Measurements from ENCODE around the gene RLBP1. TPM values are rescaled to one million over a fixed set of nuclear protein-coding genes. Genes with fewer than 3 reads are reported as not detected.
A peak's percentile ranks its signal among the peaks of the same experiment; 100 is the strongest.

The RLBP1 gene
- total RNA-seq, 4 donors from 2014 or later = not detected

- WGBS, 2 donors (ENCODE audit: low coverage in 1 of 2) = 68 to 78% methylated on average over 4 to 5 of the region's 5 CpGs
- H3K4me3 ChIP-seq = no peak overlapping the region
- no peak overlapping the region for H3K27ac ChIP-seq
- no peak for DNase-seq
- peaks cover 0 to 14% (median 4%) of the 10 kb centered on the region in 4 donors for H3K36me3 ChIP-seq
- H3K9me3 ChIP-seq = no peaks in the 10 kb centered on the region
- in situ Hi-C loops (cut with MboI; ENCODE audit: low pct_ligation_motif_present in 1 of 4, low pct_unique_long_range_greater_than_20kb in 1 of 4, low sequenced_read_pairs in 3 of 4) = loop anchor here (5.0 to 25.0 kb wide), 4 partner anchors 117 to 270 kb away; partner anchors contain the start of gene MFGE8 (in 1 of the 4)
- no peaks in the 10 kb centered on the region for H3K27me3 ChIP-seq
- intact Hi-C loops (cut with DNase I; ENCODE audit: low total_unique reads) = loop anchor here (10.0 kb wide), 1 partner anchor 270 kb away; no protein-coding TSS in a partner anchor
- no peaks in the 10 kb centered on the region for H3K4me1 ChIP-seq
- TF ChIP-seq POLR2A (IDR thresholded peaks at IDR 0.05) = no peak
- TF ChIP-seq POLR2AphosphoS5 (IDR thresholded peaks at IDR 0.05) = no peak
- TF ChIP-seq CTCF (IDR thresholded peaks at IDR 0.05) = no peak
- TF ChIP-seq EP300 (IDR thresholded peaks at IDR 0.05; ENCODE audit: low read depth) = no peak
Measured at GRCh38 chr15:89174476-89174875, 46.9 kb downstream of the RLBP1 start.

- WGBS, 2 donors (ENCODE audit: low coverage in 1 of 2) = 92 to 100% methylated on average over 1 to 2 of the region's 2 CpGs
- in situ Hi-C loops (cut with MboI; ENCODE audit: low pct_ligation_motif_present in 1 of 4, low pct_unique_long_range_greater_than_20kb in 1 of 4, low sequenced_read_pairs in 3 of 4) = loop anchor here (5.0 to 25.0 kb wide), 4 partner anchors 116 to 268 kb away; partner anchors contain the start of gene MFGE8 (in 1 of the 4)
- intact Hi-C loops (cut with DNase I; ENCODE audit: low total_unique reads) = loop anchor here (10.0 kb wide), 1 partner anchor 268 kb away; no protein-coding TSS in a partner anchor
- Histone ChIP-seq H3K27me3 (no peaks in the 10 kb centered on the region), H3K27ac (no peak overlapping the region), H3K9me3 (no peaks in the 10 kb centered on the region), H3K4me1 (peaks cover 0 to 2% (median 1%) of the 10 kb centered on the region in 4 donors), H3K36me3 (peaks cover 0 to 14% (median 4%) of the 10 kb centered on the region in 4 donors), H3K4me3 (no peak overlapping the region)
- no peak for DNase-seq
- no peak for TF ChIP-seq POLR2AphosphoS5 (IDR thresholded peaks at IDR 0.05)
- no peak for TF ChIP-seq POLR2A (IDR thresholded peaks at IDR 0.05)
- no peak for TF ChIP-seq CTCF (IDR thresholded peaks at IDR 0.05)
- no peak for TF ChIP-seq EP300 (IDR thresholded peaks at IDR 0.05; ENCODE audit: low read depth)
Measured at GRCh38 chr15:89172921-89173320, 48.5 kb downstream of the RLBP1 start.

GRCh38 chr15:89171136-89172072 is 50.0 kb downstream of the RLBP1 start:
- in situ Hi-C loops (cut with MboI; ENCODE audit: low pct_ligation_motif_present in 1 of 4, low pct_unique_long_range_greater_than_20kb in 1 of 4, low sequenced_read_pairs in 3 of 4) = loop anchor here (5.0 to 25.0 kb wide), 4 partner anchors 114 to 267 kb away; partner anchors contain the start of gene MFGE8 (in 1 of the 4)
- Histone ChIP-seq H3K27ac (no peak overlapping the region), H3K9me3 (no peaks in the 10 kb centered on the region), H3K4me1 (peaks cover 0 to 17% (median 10%) of the 10 kb centered on the region in 4 donors), H3K36me3 (peaks cover 0 to 9% (median 3%) of the 10 kb centered on the region in 4 donors), H3K4me3 (no peak overlapping the region), H3K27me3 (no peaks in the 10 kb centered on the region)
- intact Hi-C loops (cut with DNase I; ENCODE audit: low total_unique reads) = loop anchor here (10.0 kb wide), 1 partner anchor 267 kb away; no protein-coding TSS in a partner anchor
- DNase-seq = peak; percentile 54
- TF ChIP-seq POLR2AphosphoS5 (IDR thresholded peaks at IDR 0.05) (no peak), EP300 (IDR thresholded peaks at IDR 0.05; ENCODE audit: low read depth) (no peak), POLR2A (IDR thresholded peaks at IDR 0.05) (no peak), CTCF (IDR thresholded peaks at IDR 0.05) (peak; percentile 59 to 73 (median 68))
- WGBS, 2 donors (ENCODE audit: low coverage in 1 of 2) = 57 to 66% methylated on average over 6 to 12 of the region's 12 CpGs

GRCh38 chr15:89170364-89170763 is 51.0 kb downstream of the RLBP1 start:
- intact Hi-C loops (cut with DNase I; ENCODE audit: low total_unique reads) (loop anchor here (10.0 kb wide), 1 partner anchor 266 kb away; no protein-coding TSS in a partner anchor), in situ Hi-C loops (cut with MboI; ENCODE audit: low pct_ligation_motif_present in 1 of 4, low pct_unique_long_range_greater_than_20kb in 1 of 4, low sequenced_read_pairs in 3 of 4) (loop anchor here (5.0 to 25.0 kb wide), 4 partner anchors 113 to 266 kb away; partner anchors contain the start of gene MFGE8 (in 1 of the 4))
- Histone ChIP-seq H3K4me1 (peaks cover 3 to 28% (median 15%) of the 10 kb centered on the region in 4 donors), H3K27me3 (no peaks in the 10 kb centered on the region), H3K36me3 (no peaks in the 10 kb centered on the region), H3K27ac (no peak overlapping the region), H3K4me3 (no peak overlapping the region), H3K9me3 (no peaks in the 10 kb centered on the region)
- 98 to 100% methylated on average over 2 to 3 of the region's 3 CpGs for WGBS, 2 donors (ENCODE audit: low coverage in 1 of 2)
- TF ChIP-seq POLR2A (IDR thresholded peaks at IDR 0.05) (no peak), CTCF (IDR thresholded peaks at IDR 0.05) (no peak), POLR2AphosphoS5 (IDR thresholded peaks at IDR 0.05) (no peak), EP300 (IDR thresholded peaks at IDR 0.05; ENCODE audit: low read depth) (no peak)
- no peak for DNase-seq

Data from transverse colon (tissue), 4 donors.